Posterior vena cava (tissue), 2 donors: Measurements from ENCODE around the gene SDR39U1. TPM values are rescaled to one million over a fixed set of nuclear protein-coding genes. Genes with fewer than 3 reads are reported as not detected.

Experiments
- DNase-seq: peaks from one replicate; pipeline ENCODE4 v3.0.0-alpha.2; 2020; ENCODE audit warnings: low spot score
- intact Hi-C, 2 donors: fragments of 100-400 bp; cut with DNase I; formaldehyde crosslinking; loops; one replicate each; pipeline versions ENCODE4 v1.14.1 to v1.14.2; 2022 to 2023
- total RNA-seq, 2 donors: library from RNA; stranded (reverse); fragmentation: NEBNext Ultra II Directional; extraction: Animal tissue kit (Norgen Biotek cat#: 25700); gene quantifications; one replicate each; pipeline ENCODE4 v1.2.1, GENCODE V29; 2021
- donor health status: DM: yes; HTN: yes; CAD: no.
- donor health status: DM: yes; HTN: yes; CAD: no.

SDR39U1 gene
- total RNA-seq, 2 donors from 2014 or later, result 31.6 to 36.4 TPM

GRCh38 chr14:24417832-24418491, 24.6 kb downstream of the SDR39U1 start:
- intact Hi-C loops, result no loop called here
- DNase-seq, result peak; percentile 65

GRCh38 chr14:24416932-24417619, 25.5 kb downstream of the SDR39U1 start:
- intact Hi-C loops, result no loop called here
- peak; percentile 73 for DNase-seq

GRCh38 chr14:24416254-24416931, 26.2 kb downstream of the SDR39U1 start:
- DNase-seq, result peak; percentile 78
- intact Hi-C loops, result no loop called here

DNA sequence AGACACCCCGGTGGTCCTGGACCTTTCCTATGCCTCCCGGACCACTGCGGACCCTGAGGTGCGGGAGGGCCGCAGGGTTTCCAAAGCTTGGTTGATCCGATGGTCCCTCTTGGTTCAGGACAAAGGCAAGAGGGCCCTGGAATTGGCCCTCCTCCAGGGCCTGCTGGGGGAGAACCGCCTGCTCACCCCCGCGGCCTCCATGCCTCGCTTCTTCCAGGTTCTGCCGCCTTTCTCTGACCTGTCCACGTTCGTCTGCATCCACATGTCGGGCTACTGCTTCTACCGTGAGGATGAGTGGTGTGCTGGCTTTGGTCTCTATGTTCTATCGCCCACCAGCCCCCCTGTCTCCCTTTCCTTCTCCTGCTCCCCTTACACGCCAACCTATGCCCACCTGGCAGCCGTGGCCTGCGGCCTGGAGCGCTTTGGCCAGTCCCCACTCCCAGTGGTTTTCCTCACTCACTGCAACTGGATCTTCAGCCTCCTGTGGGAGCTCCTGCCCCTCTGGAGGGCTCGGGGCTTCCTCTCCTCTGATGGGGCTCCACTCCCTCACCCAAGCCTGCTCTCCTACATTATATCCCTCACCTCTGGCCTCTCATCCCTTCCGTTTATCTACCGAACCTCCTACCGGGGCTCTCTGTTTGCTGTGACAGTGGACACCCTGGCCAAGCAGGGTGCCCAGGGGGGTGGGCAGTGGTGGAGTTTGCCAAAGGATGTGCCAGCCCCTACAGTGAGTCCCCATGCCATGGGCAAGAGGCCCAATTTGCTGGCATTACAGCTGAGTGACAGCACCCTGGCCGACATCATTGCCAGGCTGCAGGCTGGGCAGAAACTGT, 26.9 kb downstream of the SDR39U1 start:
- intact Hi-C loops, result no loop called here
- DNase-seq, result no peak

DNA sequence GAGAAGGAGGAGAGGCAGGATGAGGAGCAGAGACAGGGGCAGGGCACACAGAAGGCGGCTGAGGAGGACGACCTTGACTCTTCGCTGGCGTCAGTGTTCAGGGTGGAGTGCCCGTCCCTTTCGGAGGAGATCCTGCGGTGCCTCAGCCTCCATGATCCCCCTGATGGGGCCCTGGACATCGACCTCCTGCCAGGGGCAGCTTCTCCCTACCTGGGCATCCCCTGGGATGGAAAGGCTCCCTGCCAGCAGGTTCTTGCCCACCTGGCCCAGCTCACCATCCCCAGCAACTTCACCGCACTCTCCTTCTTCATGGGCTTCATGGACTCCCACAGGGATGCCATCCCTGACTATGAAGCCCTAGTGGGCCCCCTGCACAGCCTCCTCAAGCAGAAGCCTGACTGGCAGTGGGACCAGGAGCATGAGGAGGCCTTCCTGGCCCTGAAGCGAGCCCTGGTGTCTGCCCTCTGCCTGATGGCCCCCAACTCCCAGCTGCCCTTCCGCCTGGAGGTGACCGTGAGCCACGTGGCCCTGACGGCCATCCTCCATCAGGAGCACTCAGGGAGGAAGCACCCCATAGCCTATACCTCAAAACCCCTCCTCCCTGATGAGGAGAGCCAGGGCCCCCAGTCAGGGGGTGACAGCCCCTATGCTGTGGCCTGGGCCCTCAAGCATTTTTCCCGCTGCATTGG, 27.7 kb downstream of the SDR39U1 start:
- intact Hi-C loops, result no loop called here
- no peak for DNase-seq

DNA sequence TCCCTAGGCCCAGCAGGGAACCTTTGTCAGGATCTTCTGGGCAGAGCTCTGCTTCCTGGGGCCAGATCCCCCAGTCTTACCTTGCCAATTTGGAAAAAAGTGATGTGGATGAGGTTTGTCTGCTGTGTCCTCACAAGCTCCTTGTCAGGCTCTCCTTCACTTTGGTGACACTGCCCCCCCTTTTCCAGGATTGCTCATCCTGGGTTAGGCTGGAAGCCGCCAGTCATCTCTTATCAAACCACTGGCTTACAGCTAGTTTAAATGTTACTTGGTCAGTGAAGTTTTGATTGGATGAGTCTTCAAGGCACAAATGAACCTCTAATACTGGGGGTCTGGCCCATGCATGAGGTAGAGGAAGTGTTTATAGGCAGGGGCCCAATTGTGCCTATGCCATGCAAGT, 28.5 kb downstream of the SDR39U1 start:
- intact Hi-C loops, result no loop called here
- no peak for DNase-seq

DNA sequence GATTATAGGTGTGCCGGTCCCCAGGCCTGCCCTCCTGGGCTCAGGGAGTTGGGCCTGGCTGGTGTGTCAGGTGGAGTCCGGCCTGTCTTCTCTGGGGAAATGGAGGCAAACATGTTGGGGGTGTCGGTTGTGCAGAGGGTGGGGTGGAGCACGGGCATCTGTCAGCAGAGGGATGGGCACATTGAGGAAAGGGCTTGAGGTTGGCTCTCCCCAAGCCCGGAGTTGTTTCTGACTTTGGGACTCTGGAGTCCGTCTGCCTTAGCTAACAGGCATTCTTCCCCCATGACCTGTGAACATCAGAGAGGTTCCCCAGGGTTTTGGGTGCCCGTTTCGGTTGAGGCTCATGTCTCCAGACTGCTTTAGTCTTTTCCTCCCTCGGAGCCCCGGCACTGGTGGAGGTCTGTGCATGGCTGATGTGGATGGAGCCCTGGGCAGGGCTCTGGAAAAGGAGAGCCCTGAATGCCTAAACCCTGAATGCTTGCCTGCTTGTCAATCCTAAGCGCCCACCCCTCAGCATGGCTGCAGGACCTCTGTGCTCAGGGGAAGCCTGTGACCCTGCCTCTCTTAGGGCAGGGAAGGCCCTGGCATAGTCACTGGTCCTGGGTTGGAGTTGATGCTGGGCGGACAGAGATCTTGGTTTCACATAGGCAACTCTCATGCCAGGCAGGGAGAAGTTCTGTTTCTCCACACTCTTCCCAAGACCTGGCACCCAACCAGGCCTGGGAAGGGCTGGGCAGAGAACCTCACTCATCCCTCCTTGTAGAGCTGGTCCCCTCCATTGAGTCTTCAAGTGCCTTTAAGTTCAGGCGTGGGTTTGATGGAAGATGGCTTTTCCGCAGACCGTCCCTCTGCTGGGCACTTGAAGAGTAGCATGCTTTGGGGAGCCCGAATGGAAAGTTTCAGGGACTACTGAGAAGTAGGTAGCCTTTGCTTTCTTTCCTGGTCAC, 30.9 kb downstream of the SDR39U1 start:
- DNase-seq, result no peak
- intact Hi-C loops, result no loop called here

DNA sequence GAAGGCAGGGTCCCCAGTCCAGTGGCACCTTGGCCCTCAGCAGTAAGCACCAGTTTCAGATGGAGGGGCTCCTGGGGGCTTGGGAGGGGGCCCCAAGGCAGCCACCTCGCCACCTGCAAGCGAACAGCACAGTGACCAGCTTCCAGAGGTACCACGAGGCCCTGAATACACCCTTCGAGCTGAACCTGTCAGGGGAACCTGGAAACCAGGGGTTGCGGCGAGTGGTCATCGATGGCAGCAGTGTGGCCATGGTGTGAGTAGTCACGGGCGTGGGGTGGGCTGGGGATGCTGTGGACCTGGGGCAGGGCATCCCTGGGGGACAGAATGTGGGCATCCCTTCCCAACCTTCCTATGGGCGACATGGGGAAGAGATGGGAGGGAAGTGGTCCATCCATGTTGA, 32.6 kb downstream of the SDR39U1 start:
- no peak for DNase-seq
- intact Hi-C loops, result no loop called here

DNA sequence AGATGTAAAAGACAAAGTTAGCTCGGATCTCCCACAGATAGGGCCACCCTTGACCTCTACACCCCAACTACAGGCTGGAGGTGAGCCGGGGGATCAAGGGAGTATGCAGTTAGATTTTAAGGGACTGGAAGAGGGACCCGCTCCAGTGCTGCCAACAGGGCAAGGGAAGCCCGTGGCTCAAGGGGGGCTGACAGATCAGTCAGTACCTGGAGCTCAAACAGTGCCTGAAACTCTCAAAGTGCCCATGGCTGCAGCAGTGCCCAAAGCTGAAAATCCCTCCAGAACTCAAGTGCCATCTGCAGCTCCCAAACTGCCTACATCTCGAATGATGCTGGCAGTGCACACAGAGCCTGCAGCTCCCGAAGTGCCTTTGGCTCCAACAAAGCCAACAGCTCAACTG, 33.4 kb downstream of the SDR39U1 start:
- intact Hi-C loops, result no loop called here
- no peak for DNase-seq

DNA sequence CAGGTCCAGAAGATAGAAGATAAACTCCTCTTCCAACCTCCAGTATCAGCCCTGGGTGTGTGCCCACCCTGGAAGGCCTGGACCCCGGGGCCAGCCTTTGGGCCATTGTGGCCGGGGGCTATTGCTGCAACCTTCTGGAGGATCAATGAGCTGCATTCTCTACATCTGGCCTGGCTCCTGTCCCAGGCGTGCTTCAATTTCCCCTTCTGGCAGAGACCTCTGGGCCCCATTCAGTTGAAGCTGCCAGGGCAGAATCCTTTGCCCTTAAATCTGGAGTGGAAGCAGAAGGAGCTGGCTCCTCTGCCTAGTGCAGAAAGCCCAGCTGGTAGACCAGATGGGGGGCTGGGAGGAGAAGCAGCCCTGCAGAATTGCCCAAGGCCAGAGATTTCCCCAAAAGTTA, 33.8 kb downstream of the SDR39U1 start:
- DNase-seq, result no peak
- intact Hi-C loops, result no loop called here

- intact Hi-C loops, result no loop called here
- no peak for DNase-seq
Measured at GRCh38 chr14:24407608-24408325, 34.8 kb downstream of the SDR39U1 start.

DNA sequence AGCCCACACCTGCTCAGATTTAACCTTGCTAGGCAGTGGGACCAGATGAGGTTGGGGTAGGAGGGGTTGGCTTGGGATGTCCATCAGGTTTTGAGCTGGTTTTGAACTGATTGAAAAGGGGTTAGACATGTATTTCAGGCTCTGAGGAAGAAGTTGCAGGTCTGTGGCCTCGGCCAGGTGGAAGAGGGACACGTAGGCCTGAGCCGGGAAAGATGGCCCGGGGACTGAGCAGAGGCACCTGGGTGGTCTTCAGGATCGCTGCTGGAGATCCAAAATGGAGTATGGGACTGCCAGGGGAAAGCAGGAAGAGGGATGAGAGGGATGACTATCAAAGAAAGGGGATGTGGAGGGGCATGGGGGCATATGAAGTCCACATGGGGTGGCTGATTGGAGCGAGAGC, 36.2 kb downstream of the SDR39U1 start:
- no peak for DNase-seq
- intact Hi-C loops, result no loop called here

DNA sequence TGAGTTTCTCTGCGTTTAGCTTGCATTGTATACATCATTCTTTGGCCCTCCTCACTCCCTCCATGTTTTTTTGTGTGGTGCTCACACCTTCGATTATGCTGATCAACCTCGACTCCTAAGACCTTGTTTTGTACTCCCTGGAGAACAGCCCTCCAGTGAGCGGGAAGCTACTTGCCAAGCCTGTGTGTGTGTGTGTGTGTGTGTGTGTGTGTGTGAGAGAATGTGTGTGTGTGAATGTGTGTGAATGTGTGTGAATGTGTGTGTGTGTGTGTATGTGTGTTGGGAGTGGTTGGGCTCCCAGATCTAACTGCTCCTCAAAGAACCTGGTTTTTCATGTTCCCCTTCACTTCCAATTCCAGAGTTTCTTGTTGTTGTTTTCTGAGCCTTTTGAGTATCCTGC, 37.8 kb downstream of the SDR39U1 start:
- no peak for DNase-seq
- intact Hi-C loops, result no loop called here

- DNase-seq, result no peak
- intact Hi-C loops, result no loop called here
Measured at GRCh38 chr14:24403294-24403998, 39.1 kb downstream of the SDR39U1 start.

DNA sequence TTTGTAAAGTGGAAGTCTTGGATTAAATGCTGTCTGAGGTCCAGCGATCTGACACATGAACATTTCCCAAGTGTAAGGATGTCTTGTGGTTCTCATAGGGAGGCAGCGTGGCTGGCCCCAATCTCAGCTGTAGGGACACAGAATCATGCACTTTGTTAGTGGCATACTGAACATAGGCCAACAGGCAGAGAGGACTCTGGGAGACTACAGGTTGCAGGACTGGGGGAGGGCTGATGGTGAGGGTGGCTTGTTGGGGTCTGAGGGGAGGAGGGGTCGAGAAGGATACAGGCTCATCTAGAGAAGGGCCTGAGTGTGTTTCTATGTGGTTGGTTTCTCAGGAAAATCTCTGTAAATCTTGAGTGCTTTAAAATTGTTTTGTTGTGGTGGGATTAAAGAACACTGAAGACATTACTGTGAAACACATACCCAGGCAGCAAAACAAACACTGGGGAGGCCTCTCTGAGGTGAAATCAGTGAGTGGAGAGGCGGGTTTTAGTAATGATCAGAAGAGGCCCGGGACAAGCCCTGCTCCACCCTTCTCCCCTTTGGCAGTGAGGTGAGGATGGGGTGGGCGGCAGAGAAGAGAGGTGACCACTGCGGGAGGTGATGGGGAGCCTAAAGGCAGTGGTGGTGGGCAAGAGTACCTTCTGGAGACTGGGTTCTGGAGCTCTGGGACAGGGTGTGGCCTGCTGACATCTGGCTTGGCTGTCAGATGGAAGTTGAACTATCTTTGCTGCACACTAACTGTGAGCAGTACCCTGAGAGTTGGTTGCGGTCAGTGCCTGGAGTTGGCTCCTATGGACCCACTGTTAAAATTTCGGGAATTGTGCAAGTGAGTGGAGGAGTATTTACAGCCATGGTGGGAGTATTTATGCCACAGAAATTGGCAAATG, 40.5 kb downstream of the SDR39U1 start:
- intact Hi-C loops, result no loop called here
- DNase-seq, result no peak
